ENCODE measurements around the gene WDR20. TPM values are rescaled to one million over a fixed set of nuclear protein-coding genes. Genes with fewer than 3 reads are reported as not detected.

The WDR20 gene
- total RNA-seq = 10 to 100 TPM; 12.2 to 15.5 TPM

- H3K27me3 ChIP-seq = no peaks in the 10 kb centered on the region
- TF ChIP-seq, protein P1, sequence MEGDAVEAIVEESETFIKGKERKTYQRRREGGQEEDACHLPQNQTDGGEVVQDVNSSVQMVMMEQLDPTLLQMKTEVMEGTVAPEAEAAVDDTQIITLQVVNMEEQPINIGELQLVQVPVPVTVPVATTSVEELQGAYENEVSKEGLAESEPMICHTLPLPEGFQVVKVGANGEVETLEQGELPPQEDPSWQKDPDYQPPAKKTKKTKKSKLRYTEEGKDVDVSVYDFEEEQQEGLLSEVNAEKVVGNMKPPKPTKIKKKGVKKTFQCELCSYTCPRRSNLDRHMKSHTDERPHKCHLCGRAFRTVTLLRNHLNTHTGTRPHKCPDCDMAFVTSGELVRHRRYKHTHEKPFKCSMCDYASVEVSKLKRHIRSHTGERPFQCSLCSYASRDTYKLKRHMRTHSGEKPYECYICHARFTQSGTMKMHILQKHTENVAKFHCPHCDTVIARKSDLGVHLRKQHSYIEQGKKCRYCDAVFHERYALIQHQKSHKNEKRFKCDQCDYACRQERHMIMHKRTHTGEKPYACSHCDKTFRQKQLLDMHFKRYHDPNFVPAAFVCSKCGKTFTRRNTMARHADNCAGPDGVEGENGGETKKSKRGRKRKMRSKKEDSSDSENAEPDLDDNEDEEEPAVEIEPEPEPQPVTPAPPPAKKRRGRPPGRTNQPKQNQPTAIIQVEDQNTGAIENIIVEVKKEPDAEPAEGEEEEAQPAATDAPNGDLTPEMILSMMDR (IDR thresholded peaks at IDR 0.05) = no peak
- TF ChIP-seq POLR2A (IDR thresholded peaks at IDR 0.05) = peak; percentile 37 to 76 (median 69)
- peak within 1 kb of the TSS; percentile 71 to 91 (median 77) for H3K27ac ChIP-seq
- peak; percentile 98 to 100 (median 99) for DNase-seq
- peaks cover 17% of the 10 kb centered on the region for H3K4me1 ChIP-seq
- intact Hi-C loops (cut with DNase I) = no loop called here
- H3K36me3 ChIP-seq (replicated peaks in 1 of 2; ENCODE audit: insufficient read depth in 1 of 2, low read depth in 2 of 2) = no peaks in the 10 kb centered on the region
- WGBS, 2 donors = 0 to 1% methylated on average over 8 to 60 of the region's 64 CpGs
- ATAC-seq = peak; percentile 99
- H3K9me3 ChIP-seq = no peaks in the 10 kb centered on the region
- H3K4me3 ChIP-seq = peak within 1 kb of the TSS; percentile 84 to 100
Observed at GRCh38 chr14:102139286-102140026, at the start of gene WDR20. WDR20 (plus strand) TSS chr14:102139897; CDS start chr14:102139924, 27 bp downstream.

DNA sequence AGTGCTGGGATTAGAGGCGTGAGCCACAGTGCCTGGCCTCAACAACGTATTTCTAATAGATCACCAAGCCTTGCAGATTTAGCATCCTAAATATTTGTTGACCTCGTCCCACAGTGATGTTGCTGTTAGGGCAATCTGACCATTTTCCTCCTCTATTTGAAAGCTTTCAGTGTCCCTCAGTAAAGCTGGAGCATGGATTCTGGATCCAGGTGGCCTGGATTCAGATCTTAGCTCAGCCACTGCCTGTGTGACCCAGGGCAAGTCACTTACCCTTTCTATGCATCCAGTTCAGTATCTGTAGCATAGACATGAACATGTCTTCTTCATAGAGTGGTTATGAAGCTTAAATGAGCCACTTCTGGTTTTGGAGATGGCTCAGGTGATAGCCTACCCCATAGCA, 49.0 kb upstream of the WDR20 start:
- WGBS, 2 donors = 87 to 92% methylated on average over 3 of the region's 3 CpGs

DNA sequence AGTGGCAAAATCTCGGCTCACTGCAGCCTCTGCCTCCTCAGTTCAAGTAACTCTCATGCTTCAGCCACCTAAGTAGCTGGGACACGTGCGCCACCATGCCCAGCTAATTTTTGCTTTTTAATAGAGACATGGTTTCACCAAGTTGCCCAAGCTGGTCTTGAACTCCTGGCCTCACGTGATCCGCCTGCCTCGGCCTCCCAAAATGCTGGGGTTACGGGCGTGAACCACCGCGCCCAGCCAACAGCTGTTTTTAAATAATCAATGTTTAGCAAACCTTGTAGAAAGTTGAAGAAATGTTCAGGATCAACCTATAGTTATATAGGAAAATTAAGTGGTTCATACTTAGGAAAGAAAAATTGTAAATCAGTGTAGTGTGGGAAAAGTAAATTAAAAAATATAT, 46.9 kb upstream of the WDR20 start:
- TF ChIP-seq, protein P1 (IDR thresholded peaks at IDR 0.05) = no peak
- TF ChIP-seq POLR2A (IDR thresholded peaks at IDR 0.05) = no peak
- no peak overlapping the region for H3K4me3 ChIP-seq

More for the DNA sequence above, 49.0 kb upstream of the WDR20 start:
- no peak overlapping the region for H3K27ac ChIP-seq
- DNase-seq = no peak
- peaks cover 10% of the 10 kb centered on the region for H3K4me1 ChIP-seq
- TF ChIP-seq, protein P1 (IDR thresholded peaks at IDR 0.05) = no peak
- no peak for TF ChIP-seq POLR2A (IDR thresholded peaks at IDR 0.05)
- ATAC-seq = no peak
- H3K4me3 ChIP-seq = no peak overlapping the region
- no peaks in the 10 kb centered on the region for H3K27me3 ChIP-seq
- H3K36me3 ChIP-seq (replicated peaks in 1 of 2; ENCODE audit: insufficient read depth in 1 of 2, low read depth in 2 of 2) = no peaks in the 10 kb centered on the region
- H3K9me3 ChIP-seq = no peaks in the 10 kb centered on the region
- intact Hi-C loops (cut with DNase I) = no loop called here

DNA sequence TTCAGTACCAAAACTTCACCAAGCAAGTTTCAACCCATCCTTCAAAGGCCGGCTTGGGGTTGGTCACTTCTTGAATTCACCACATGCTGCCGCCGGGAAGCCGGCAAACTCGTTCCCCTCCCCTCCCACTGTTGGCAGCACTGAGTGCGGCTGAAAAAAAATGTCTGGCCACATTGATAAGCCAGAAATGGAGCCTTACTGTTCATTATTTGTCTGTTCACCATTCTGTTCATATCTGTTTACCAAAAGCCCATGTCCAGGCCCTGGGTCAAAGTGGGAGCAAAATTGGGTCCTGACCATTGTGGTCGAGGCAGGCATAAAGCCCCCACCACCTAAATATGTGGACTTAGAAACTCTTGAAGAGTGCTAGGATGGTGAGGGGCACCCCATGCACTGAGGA, 45.6 kb upstream of the WDR20 start:
- intact Hi-C loops (cut with DNase I) = no loop called here
- TF ChIP-seq, protein P1 (IDR thresholded peaks at IDR 0.05) = peak in 1 of 7 experiments; percentile 3
- no peak for TF ChIP-seq POLR2A (IDR thresholded peaks at IDR 0.05)
- 39 to 44% methylated on average over 7 of the region's 7 CpGs for WGBS, 2 donors
- Histone ChIP-seq H3K9me3 (no peaks in the 10 kb centered on the region), H3K27me3 (no peaks in the 10 kb centered on the region), H3K4me3 (no peak overlapping the region), H3K4me1 (peaks cover 4% of the 10 kb centered on the region), H3K27ac (no peak overlapping the region), H3K36me3 (replicated peaks in 1 of 2; ENCODE audit: insufficient read depth in 1 of 2, low read depth in 2 of 2) (no peaks in the 10 kb centered on the region)
- DNase-seq (no peak), ATAC-seq (no peak)

More for the DNA sequence above, 46.9 kb upstream of the WDR20 start:
- WGBS, 2 donors = 89% methylated on average over 9 to 10 of the region's 10 CpGs
- H3K4me1 ChIP-seq = peaks cover 12% of the 10 kb centered on the region
- H3K36me3 ChIP-seq (replicated peaks in 1 of 2; ENCODE audit: insufficient read depth in 1 of 2, low read depth in 2 of 2) = no peaks in the 10 kb centered on the region
- no peaks in the 10 kb centered on the region for H3K9me3 ChIP-seq
- intact Hi-C loops (cut with DNase I) = no loop called here
- no peak for ATAC-seq
- no peak for DNase-seq
- H3K27ac ChIP-seq = no peak overlapping the region
- no peaks in the 10 kb centered on the region for H3K27me3 ChIP-seq
